ENCODE data around the gene MAPK6. TPM values are rescaled to one million over a fixed set of nuclear protein-coding genes. Genes with fewer than 3 reads are reported as not detected.

The MAPK6 gene
- total and polyA plus RNA-seq, 2 of the 4 experiments (the other 2 are of a cell fraction), result 22.6 to 60.6 TPM

- peaks cover 7 to 77% of the 10 kb centered on the region in 2 experiments; a peak in 3 of 4 replicates for H3K79me1 ChIP-seq (ENCODE audit: low read depth in 1 of 2, low read length in 2 of 2)
- no peak overlapping the region for H3K4ac ChIP-seq (ENCODE audit: low read depth, low read length)
- TF ChIP-seq, protein P1, sequence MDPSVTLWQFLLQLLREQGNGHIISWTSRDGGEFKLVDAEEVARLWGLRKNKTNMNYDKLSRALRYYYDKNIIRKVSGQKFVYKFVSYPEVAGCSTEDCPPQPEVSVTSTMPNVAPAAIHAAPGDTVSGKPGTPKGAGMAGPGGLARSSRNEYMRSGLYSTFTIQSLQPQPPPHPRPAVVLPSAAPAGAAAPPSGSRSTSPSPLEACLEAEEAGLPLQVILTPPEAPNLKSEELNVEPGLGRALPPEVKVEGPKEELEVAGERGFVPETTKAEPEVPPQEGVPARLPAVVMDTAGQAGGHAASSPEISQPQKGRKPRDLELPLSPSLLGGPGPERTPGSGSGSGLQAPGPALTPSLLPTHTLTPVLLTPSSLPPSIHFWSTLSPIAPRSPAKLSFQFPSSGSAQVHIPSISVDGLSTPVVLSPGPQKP (IDR thresholded peaks at IDR 0.05; ENCODE audit: borderline replicate concordance, low read depth, low read length), result no peak
- peak; percentile 67; the same call in 1 of the 2 replicates for TF ChIP-seq MAFK (IDR thresholded peaks at IDR 0.05; ENCODE audit: low read depth, low read length)
- H3K36me3 ChIP-seq (ENCODE audit: control insufficient read depth, insufficient read depth, low read length), result no peaks in the 10 kb centered on the region; the same call in 1 of the 2 replicates
- dilution Hi-C loops (cut with HindIII; ENCODE audit: low sequenced_read_pairs, unreplicated experiment), result no loop called here
- no peak overlapping the region for H4K5ac ChIP-seq (ENCODE audit: low read depth, low read length)
- no peak overlapping the region for H3K56ac ChIP-seq (ENCODE audit: extremely low read depth, insufficient read depth, low read length)
- H2AK9ac ChIP-seq (replicated peaks; ENCODE audit: low read depth, low read length, poor library complexity), result no peak overlapping the region
- BruUV-seq (replicated peaks), result no TSS peak
- H3K27ac ChIP-seq (ENCODE audit: insufficient read depth, low read length), result peak overlapping the region; percentile 36; the same call in 1 of the 2 replicates
- H4K20me1 ChIP-seq (ENCODE audit: insufficient read depth, low read length), result peaks cover 86% of the 10 kb centered on the region
- no peak overlapping the region for H4K91ac ChIP-seq (ENCODE audit: insufficient read depth, low read depth, low read length)
- peaks cover 19% of the 10 kb centered on the region for H3K4me1 ChIP-seq (ENCODE audit: control insufficient read depth, insufficient read depth, low read length)
- CTCF ChIA-PET, result no interaction called here
- H2BK5ac ChIP-seq (ENCODE audit: low read depth, low read length, poor library complexity, severe bottlenecking), result peak overlapping the region; percentile 2
- H3K23ac ChIP-seq (ENCODE audit: low read depth, low read length), result peak overlapping the region; percentile 39; the same call in 1 of the 2 replicates
- peak overlapping the region; percentile 66 for H3K14ac ChIP-seq (replicated peaks; ENCODE audit: low read depth, low read length)
- intact Hi-C loops (cut with micrococcal nuclease), result no loop called here
- DNase-seq (peak; percentile 54), ATAC-seq (ENCODE audit: low read depth) (peak; percentile 72)
- no peaks in the 10 kb centered on the region for H3K27me3 ChIP-seq (ENCODE audit: control insufficient read depth, insufficient read depth, low read length)
- no peak overlapping the region for H2AFZ ChIP-seq (replicated peaks; ENCODE audit: low read length, poor library complexity)
- no peak overlapping the region for H4K8ac ChIP-seq (ENCODE audit: low read depth in 2 of 2, low read length in 2 of 2)
- in situ Hi-C loops (cut with MboI; ENCODE audit: low sequenced_read_pairs), result no loop called here
- no peaks in the 10 kb centered on the region for H3K9me3 ChIP-seq (ENCODE audit: control insufficient read depth, insufficient read depth, low read length)
- no peak overlapping the region for H2BK20ac ChIP-seq (ENCODE audit: low read depth, low read length)
- peaks cover 20% of the 10 kb centered on the region for H3K9me1 ChIP-seq (ENCODE audit: insufficient read depth, low read length)
- H2BK15ac ChIP-seq (ENCODE audit: low read depth, low read length), result no peak overlapping the region
- no peak overlapping the region for H3K4me3 ChIP-seq (ENCODE audit: insufficient read depth, low read depth, low read length)
- H2AK5ac ChIP-seq (ENCODE audit: low read depth, low read length), result no peak overlapping the region
- H3K9ac ChIP-seq (ENCODE audit: low read depth, low read length), result peak overlapping the region; percentile 17; the same call in 1 of the 2 replicates
- WGBS, 2 experiments (ENCODE audit: extremely low coverage in 2 of 2, insufficient read length in 1 of 2), result no CpG with 5 or more reads among the region's 3 CpGs
- no peak overlapping the region for H2BK120ac ChIP-seq (ENCODE audit: low read depth, low read length)
- peak overlapping the region; percentile 48 for H3K4me2 ChIP-seq (ENCODE audit: low read depth, low read length)
- POLR2A ChIA-PET (ENCODE audit: unreplicated experiment), result interaction anchor here (0.6 kb wide), 1 partner anchor 77 kb away, joined by 3 read pairs; no protein-coding TSS in a partner anchor
- no peak overlapping the region; the same call in 1 of the 2 replicates for H3K18ac ChIP-seq (ENCODE audit: low read depth, low read length)
Observed at GRCh38 chr15:52039925-52040781, 21.1 kb downstream of the MAPK6 start.

Measured in IMR-90 (cell line).